ENCODE measurements around the gene G6PC3.
A peak's percentile ranks its signal among the peaks of the same experiment; 100 is the strongest.

- TF ChIP-seq CTCF (IDR thresholded peaks at IDR 0.05; ENCODE audit: low read depth, low read length, missing input control) (no peak), TAF1 (conservative IDR thresholded peaks at IDR 0.05) (no peak), REST (IDR thresholded peaks at IDR 0.05) (peak; percentile 62), GABPA (IDR thresholded peaks at IDR 0.05 in 1 of 2, conservative IDR thresholded peaks at IDR 0.05 in 1 of 2) (peak in 1 of 2 donors; percentile 26), YY1 (IDR thresholded peaks at IDR 0.05) (peak; percentile 80), RAD21 (IDR thresholded peaks at IDR 0.05) (peak; percentile 55 to 59), EGR1 (IDR thresholded peaks at IDR 0.05; ENCODE audit: low read depth in 2 of 2) (peak in 1 of 2 donors; percentile 28), ZBTB33 (IDR thresholded peaks at IDR 0.05) (no peak), MAX (IDR thresholded peaks at IDR 0.05) (peak; percentile 89), ATF3 (IDR thresholded peaks at IDR 0.05) (no peak)
These were observed 26.8 kb downstream of the G6PC3 start for GRCh38 chr17:44097110-44097958.

Data from liver (tissue), 3 donors.